ENCODE data around the gene TMEM169.
"Not testable (repeated sequence)": the region's sequence is repeated elsewhere in the genome, so short reads cannot be mapped to it uniquely, and the experiment has no call there.

The TMEM169 gene

DNA sequence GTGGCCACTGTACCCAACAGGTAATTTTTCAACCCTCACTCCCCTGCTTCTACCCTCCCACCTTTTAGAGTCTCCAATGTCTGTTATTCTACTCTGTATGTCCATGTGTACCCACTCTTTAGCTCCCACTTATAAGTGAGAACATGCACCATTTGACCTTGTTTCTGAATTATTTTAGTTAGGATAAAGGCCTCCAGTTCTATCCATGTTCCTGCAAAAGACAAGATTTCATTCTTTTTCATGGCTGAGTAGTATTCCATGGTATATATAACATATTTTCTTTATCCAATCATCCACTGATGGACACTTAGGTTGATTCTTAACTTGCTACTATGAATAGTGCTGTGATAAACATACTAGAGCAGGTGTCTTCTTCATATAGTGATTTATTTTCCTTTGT, 9.2 kb upstream of the TMEM169 start:
- Histone ChIP-seq H3K4me3 (ENCODE audit: low read depth in 1 of 2, low read length in 2 of 2) (no peak overlapping the region), H3K27me3 (ENCODE audit: control insufficient read depth in 1 of 2, insufficient read depth in 2 of 2, low read length in 2 of 2) (no peaks in the 10 kb centered on the region), H3K36me3 (ENCODE audit: insufficient read depth, low read length) (peaks cover 5% of the 10 kb centered on the region), H3K27ac (ENCODE audit: low read depth, low read length) (no peak overlapping the region), H3K9me3 (ENCODE audit: low read length) (no peaks in the 10 kb centered on the region), H3K4me1 (ENCODE audit: insufficient read depth, low read length) (no peaks in the 10 kb centered on the region), H3K9ac (ENCODE audit: low read length) (no peak overlapping the region)

GRCh38 chr2:216073773-216074172, 7.9 kb upstream of the TMEM169 start:
- no peak overlapping the region for H3K9ac ChIP-seq (ENCODE audit: low read length)
- H3K27ac ChIP-seq (ENCODE audit: low read depth, low read length) = no peak overlapping the region
- H3K27me3 ChIP-seq (ENCODE audit: control insufficient read depth in 1 of 2, insufficient read depth in 2 of 2, low read length in 2 of 2) = no peaks in the 10 kb centered on the region
- peaks cover 5% of the 10 kb centered on the region for H3K36me3 ChIP-seq (ENCODE audit: insufficient read depth, low read length)
- H3K9me3 ChIP-seq (ENCODE audit: low read length) = no peaks in the 10 kb centered on the region
- no peaks in the 10 kb centered on the region for H3K4me1 ChIP-seq (ENCODE audit: insufficient read depth, low read length)
- no peak overlapping the region for H3K4me3 ChIP-seq (ENCODE audit: low read depth in 1 of 2, low read length in 2 of 2)

GRCh38 chr2:216074380-216074779, 7.3 kb upstream of the TMEM169 start:
- Histone ChIP-seq H3K27ac (ENCODE audit: low read depth, low read length) (no peak overlapping the region), H3K36me3 (ENCODE audit: insufficient read depth, low read length) (peaks cover 5% of the 10 kb centered on the region), H3K4me1 (ENCODE audit: insufficient read depth, low read length) (no peaks in the 10 kb centered on the region), H3K9me3 (ENCODE audit: low read length) (no peaks in the 10 kb centered on the region), H3K4me3 (ENCODE audit: low read depth in 1 of 2, low read length in 2 of 2) (no peak overlapping the region), H3K27me3 (ENCODE audit: control insufficient read depth in 1 of 2, insufficient read depth in 2 of 2, low read length in 2 of 2) (no peaks in the 10 kb centered on the region), H3K9ac (ENCODE audit: low read length) (no peak overlapping the region)

DNA sequence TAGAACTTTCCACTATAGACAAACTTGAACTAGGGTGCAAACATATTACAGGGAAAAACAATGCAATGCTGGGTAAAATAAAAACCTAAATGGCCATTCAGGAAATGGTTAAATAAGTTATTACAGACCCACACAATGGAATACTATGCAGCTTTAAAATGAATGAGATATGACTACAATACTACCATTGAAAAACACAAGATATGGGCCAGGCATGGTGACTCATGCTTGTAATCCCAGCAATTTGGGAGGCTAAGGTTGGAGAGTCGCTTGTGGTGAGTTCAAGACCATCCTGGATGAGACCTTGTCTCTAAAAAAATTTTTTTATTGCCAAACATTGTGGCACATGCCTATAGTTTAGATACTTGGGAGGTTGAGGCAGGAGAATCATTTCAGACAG, 6.9 kb upstream of the TMEM169 start:
- Histone ChIP-seq H3K27ac (ENCODE audit: low read depth, low read length) (no peak overlapping the region), H3K27me3 (ENCODE audit: control insufficient read depth in 1 of 2, insufficient read depth in 2 of 2, low read length in 2 of 2) (no peaks in the 10 kb centered on the region), H3K9ac (ENCODE audit: low read length) (no peak overlapping the region), H3K4me3 (ENCODE audit: low read depth in 1 of 2, low read length in 2 of 2) (no peak overlapping the region), H3K9me3 (ENCODE audit: low read length) (no peaks in the 10 kb centered on the region), H3K36me3 (ENCODE audit: insufficient read depth, low read length) (peaks cover 5% of the 10 kb centered on the region), H3K4me1 (ENCODE audit: insufficient read depth, low read length) (no peaks in the 10 kb centered on the region)

DNA sequence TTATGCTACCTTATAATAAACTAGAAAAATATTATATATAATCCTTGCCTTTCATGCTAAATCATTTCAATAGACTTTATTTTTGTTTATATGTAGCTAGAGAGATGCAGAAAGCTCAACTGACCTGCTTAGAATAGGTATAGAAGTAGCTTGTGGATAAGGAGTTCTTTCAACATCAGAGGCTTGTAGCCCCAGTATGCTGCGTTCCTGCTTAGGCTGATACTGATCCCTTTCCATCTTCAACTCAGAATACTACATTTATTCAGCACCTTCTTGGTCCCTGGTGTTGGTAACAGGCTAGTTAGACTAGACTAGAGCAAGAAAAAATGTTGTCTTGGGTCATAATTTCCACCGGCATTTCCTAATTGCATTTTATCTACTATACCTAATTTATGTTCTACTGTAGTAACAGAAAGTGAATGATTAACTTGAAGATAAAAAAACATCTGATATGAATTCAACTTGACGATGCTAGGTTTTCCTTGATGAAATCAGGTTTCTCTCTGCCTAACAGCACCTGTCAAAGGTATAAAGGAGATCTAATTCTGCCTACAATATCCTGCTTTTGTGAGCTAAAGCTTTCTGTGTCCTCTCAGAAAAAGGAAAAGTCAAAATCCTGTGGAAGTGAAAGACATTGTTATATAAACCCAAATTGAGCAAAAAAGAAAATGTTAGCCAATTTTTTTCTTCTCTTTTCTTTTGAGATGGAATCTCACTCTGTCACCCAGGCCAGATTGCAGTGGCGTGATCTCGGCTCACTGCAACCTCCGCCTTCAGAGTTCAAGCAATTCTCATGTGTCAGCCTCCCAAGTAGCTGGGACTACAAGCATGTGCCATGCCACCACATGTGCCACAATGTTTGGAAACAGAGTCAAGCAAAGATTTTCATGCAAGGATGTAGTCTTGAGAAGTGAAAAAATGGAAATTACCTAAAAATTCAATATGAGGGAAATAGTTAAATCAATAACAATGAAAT, 5.9 kb upstream of the TMEM169 start:
- Histone ChIP-seq H3K9ac (ENCODE audit: low read length) (no peak overlapping the region), H3K4me3 (ENCODE audit: low read depth in 1 of 2, low read length in 2 of 2) (no peak overlapping the region), H3K36me3 (ENCODE audit: insufficient read depth, low read length) (peaks cover 5% of the 10 kb centered on the region), H3K27ac (ENCODE audit: low read depth, low read length) (no peak overlapping the region), H3K4me1 (ENCODE audit: insufficient read depth, low read length) (no peaks in the 10 kb centered on the region), H3K9me3 (ENCODE audit: low read length) (no peaks in the 10 kb centered on the region), H3K27me3 (ENCODE audit: control insufficient read depth in 1 of 2, insufficient read depth in 2 of 2, low read length in 2 of 2) (no peaks in the 10 kb centered on the region)

DNA sequence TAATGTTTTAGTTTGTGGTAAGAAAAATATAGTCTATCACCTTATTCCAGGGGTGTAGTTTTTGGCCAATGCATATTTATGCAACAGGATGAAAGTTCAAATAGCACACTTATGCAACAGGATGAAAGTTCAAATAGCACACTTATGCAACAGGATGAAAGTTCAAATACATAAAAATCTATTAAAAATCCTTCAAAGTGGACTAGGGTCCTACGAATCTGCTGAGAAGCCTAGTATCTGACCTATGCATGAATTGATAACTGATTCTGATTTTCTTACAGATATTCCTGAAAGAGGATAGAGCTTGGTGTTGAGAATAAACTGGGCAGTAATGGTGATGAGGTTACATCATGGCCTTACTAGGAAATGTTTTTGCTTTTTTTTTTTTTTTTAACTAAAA, 2.9 kb upstream of the TMEM169 start:
- H3K9me3 ChIP-seq (ENCODE audit: low read length) = no peaks in the 10 kb centered on the region
- peaks cover 5% of the 10 kb centered on the region for H3K36me3 ChIP-seq (ENCODE audit: insufficient read depth, low read length)
- no peak overlapping the region for H3K4me3 ChIP-seq (ENCODE audit: low read depth in 1 of 2, low read length in 2 of 2)
- H3K27me3 ChIP-seq (ENCODE audit: control insufficient read depth in 1 of 2, insufficient read depth in 2 of 2, low read length in 2 of 2) = no peaks in the 10 kb centered on the region
- H3K4me1 ChIP-seq (ENCODE audit: insufficient read depth, low read length) = no peaks in the 10 kb centered on the region
- no peak overlapping the region for H3K27ac ChIP-seq (ENCODE audit: low read depth, low read length)
- no peak overlapping the region for H3K9ac ChIP-seq (ENCODE audit: low read length)

GRCh38 chr2:216080048-216080447, 1.7 kb upstream of the TMEM169 start:
- H3K9ac ChIP-seq (ENCODE audit: low read length); H3K4me3 ChIP-seq (ENCODE audit: low read depth in 1 of 2, low read length in 2 of 2); H3K27ac ChIP-seq (ENCODE audit: low read depth, low read length): not testable (repeated sequence)

GRCh38 chr2:216081012-216081411, 707 bp upstream of the TMEM169 start:
- Histone ChIP-seq H3K36me3 (ENCODE audit: insufficient read depth, low read length) (no peaks in the 10 kb centered on the region), H3K9me3 (ENCODE audit: low read length) (no peaks in the 10 kb centered on the region), H3K27ac (ENCODE audit: low read depth, low read length) (peak overlapping the region; percentile 19), H3K4me1 (ENCODE audit: insufficient read depth, low read length) (no peaks in the 10 kb centered on the region), H3K9ac (ENCODE audit: low read length) (peak overlapping the region; percentile 49), H3K27me3 (ENCODE audit: control insufficient read depth in 1 of 2, insufficient read depth in 2 of 2, low read length in 2 of 2) (no peaks in the 10 kb centered on the region), H3K4me3 (ENCODE audit: low read depth in 1 of 2, low read length in 2 of 2) (peak overlapping the region; percentile 62 to 84)

More at GRCh38 chr2:216080048-216080447, 1.7 kb upstream of the TMEM169 start:
- H3K4me1 ChIP-seq (ENCODE audit: insufficient read depth, low read length); H3K36me3 ChIP-seq (ENCODE audit: insufficient read depth, low read length); H3K9me3 ChIP-seq (ENCODE audit: low read length); H3K27me3 ChIP-seq (ENCODE audit: control insufficient read depth in 1 of 2, insufficient read depth in 2 of 2, low read length in 2 of 2): not testable (repeated sequence)

GRCh38 chr2:216082117-216082711, 495 bp downstream of the TMEM169 start:
- no peaks in the 10 kb centered on the region for H3K36me3 ChIP-seq (ENCODE audit: insufficient read depth, low read length)
- H3K4me3 ChIP-seq (ENCODE audit: low read depth in 1 of 2, low read length in 2 of 2) = peak overlapping the region; percentile 62 to 84
- peak overlapping the region; percentile 55 for H3K27ac ChIP-seq (ENCODE audit: low read depth, low read length)
- peak overlapping the region; percentile 57 for H3K9ac ChIP-seq (ENCODE audit: low read length)
- no peaks in the 10 kb centered on the region for H3K27me3 ChIP-seq (ENCODE audit: control insufficient read depth in 1 of 2, insufficient read depth in 2 of 2, low read length in 2 of 2)
- H3K9me3 ChIP-seq (ENCODE audit: low read length) = no peaks in the 10 kb centered on the region
- no peaks in the 10 kb centered on the region for H3K4me1 ChIP-seq (ENCODE audit: insufficient read depth, low read length)

DNA sequence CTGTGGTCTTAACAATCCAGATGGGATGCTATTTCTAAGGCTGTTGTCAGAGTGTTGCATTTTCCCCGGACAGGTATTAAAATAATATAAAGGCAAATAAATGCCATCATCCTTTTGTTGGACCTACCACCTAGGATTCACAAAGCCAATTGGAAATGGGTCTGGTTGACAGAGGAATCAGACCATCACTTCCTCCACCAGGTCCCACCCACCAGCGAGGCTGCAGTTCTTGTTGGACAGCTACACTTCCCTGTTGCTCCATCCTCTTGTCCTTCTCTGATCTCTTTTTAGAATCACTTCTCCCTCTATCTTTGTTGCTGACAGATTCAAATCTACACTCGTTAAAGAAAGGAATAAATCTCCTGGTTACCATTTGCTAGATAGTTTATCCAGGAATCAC, 1.1 kb downstream of the TMEM169 start:
- Histone ChIP-seq H3K4me1 (ENCODE audit: insufficient read depth, low read length) (no peaks in the 10 kb centered on the region), H3K4me3 (ENCODE audit: low read depth in 1 of 2, low read length in 2 of 2) (no peak overlapping the region), H3K27me3 (ENCODE audit: control insufficient read depth in 1 of 2, insufficient read depth in 2 of 2, low read length in 2 of 2) (no peaks in the 10 kb centered on the region), H3K9ac (ENCODE audit: low read length) (no peak overlapping the region), H3K36me3 (ENCODE audit: insufficient read depth, low read length) (no peaks in the 10 kb centered on the region), H3K27ac (ENCODE audit: low read depth, low read length) (no peak overlapping the region), H3K9me3 (ENCODE audit: low read length) (no peaks in the 10 kb centered on the region)

DNA sequence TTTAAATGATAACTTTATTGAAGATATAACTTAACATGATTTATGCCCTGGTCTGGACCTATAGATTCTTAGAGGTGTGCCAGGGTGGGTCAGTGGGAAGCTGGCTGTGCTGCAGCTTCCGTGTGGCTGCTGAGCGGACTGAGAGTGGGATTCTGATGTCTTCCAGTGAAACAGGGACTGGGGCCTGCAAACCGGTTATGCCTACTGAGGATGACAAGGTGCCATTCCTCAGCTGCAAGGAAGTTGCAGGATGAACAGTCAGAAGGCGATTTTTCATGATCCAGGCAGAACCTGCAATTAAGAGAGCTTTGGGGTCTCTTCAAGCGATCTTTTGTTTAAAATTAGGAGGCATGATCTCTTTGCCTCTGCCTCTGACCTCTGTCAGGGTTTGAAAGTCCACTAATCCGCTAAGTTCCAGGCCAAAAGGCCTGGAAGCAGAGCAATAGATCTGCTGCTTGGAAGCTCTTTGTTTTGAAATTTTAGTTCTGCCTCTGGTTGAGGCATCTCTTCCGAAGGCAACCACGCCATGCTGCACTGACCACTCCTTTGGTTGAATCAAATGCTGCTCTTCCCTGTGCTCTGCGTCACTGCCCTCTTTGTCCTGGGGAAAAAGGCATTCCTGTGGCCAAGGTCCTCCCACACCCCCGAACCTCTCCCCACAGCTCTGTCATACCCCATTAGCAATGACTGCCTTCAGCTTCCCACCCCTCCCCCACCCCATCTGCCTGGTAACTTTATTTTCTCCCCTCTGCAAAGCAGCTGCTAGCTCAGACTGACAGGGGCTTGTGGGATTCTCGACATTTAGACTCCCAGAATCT, 2.0 kb downstream of the TMEM169 start:
- Histone ChIP-seq H3K27me3 (ENCODE audit: control insufficient read depth in 1 of 2, insufficient read depth in 2 of 2, low read length in 2 of 2) (no peaks in the 10 kb centered on the region), H3K9ac (ENCODE audit: low read length) (no peak overlapping the region), H3K27ac (ENCODE audit: low read depth, low read length) (no peak overlapping the region), H3K36me3 (ENCODE audit: insufficient read depth, low read length) (no peaks in the 10 kb centered on the region), H3K4me1 (ENCODE audit: insufficient read depth, low read length) (no peaks in the 10 kb centered on the region), H3K9me3 (ENCODE audit: low read length) (no peaks in the 10 kb centered on the region), H3K4me3 (ENCODE audit: low read depth in 1 of 2, low read length in 2 of 2) (no peak overlapping the region)

All from muscle layer of colon (tissue), 2 donors.